ENCODE measurements around the gene ANKRD37. TPM values are rescaled to one million over a fixed set of nuclear protein-coding genes. Genes with fewer than 3 reads are reported as not detected.

Gene ANKRD37
- total RNA-seq, 1 donor from 2014 or later, result 16.4 TPM

- no peak for DNase-seq (ENCODE audit: low spot score)
These were observed 17.0 kb upstream of the ANKRD37 start for GRCh38 chr4:185379326-185380295.

GRCh38 chr4:185380320-185380719 is 16.3 kb upstream of the ANKRD37 start:
- no peak for DNase-seq (ENCODE audit: low spot score)

- DNase-seq (ENCODE audit: low spot score), result no peak
These were observed 15.1 kb upstream of the ANKRD37 start for GRCh38 chr4:185381288-185382196.

- DNase-seq (ENCODE audit: low spot score), result no peak
These were observed 13.9 kb upstream of the ANKRD37 start for GRCh38 chr4:185382754-185383153.

- DNase-seq (ENCODE audit: low spot score), result peak; percentile 41
These were observed 13.2 kb upstream of the ANKRD37 start for GRCh38 chr4:185383451-185383850.

- no peak for DNase-seq (ENCODE audit: low spot score)
These were observed 12.6 kb upstream of the ANKRD37 start for GRCh38 chr4:185384061-185384460.

- no peak for DNase-seq (ENCODE audit: low spot score)
These were observed 11.7 kb upstream of the ANKRD37 start for GRCh38 chr4:185384930-185385331.

GRCh38 chr4:185387957-185388356 is 8.7 kb upstream of the ANKRD37 start:
- DNase-seq (ENCODE audit: low spot score), result no peak

- DNase-seq (ENCODE audit: low spot score), result no peak
These were observed 5.7 kb upstream of the ANKRD37 start for GRCh38 chr4:185390941-185391340.

GRCh38 chr4:185392156-185392555 is 4.5 kb upstream of the ANKRD37 start:
- DNase-seq (ENCODE audit: low spot score), result no peak

GRCh38 chr4:185394568-185395237 is 1.9 kb upstream of the ANKRD37 start:
- DNase-seq (ENCODE audit: low spot score), result no peak

- DNase-seq (ENCODE audit: low spot score), result no peak
These were observed 1.2 kb upstream of the ANKRD37 start, which contains the start of gene LRP2BP for GRCh38 chr4:185395238-185395955. TSS of gene LRP2BP (minus strand) at chr4:185395924. CDS start at chr4:185378186, 17,738 bp downstream.

GRCh38 chr4:185395956-185396723 is 501 bp upstream of the ANKRD37 start:
- DNase-seq (ENCODE audit: low spot score), result peak; percentile 99

GRCh38 chr4:185398618-185399017 is 2.0 kb downstream of the ANKRD37 start:
- no peak for DNase-seq (ENCODE audit: low spot score)

GRCh38 chr4:185399466-185399865 is 2.8 kb downstream of the ANKRD37 start:
- DNase-seq (ENCODE audit: low spot score), result no peak

GRCh38 chr4:185404031-185404430 is 7.4 kb downstream of the ANKRD37 start:
- DNase-seq (ENCODE audit: low spot score), result no peak

GRCh38 chr4:185405296-185405999 is 8.8 kb downstream of the ANKRD37 start:
- DNase-seq (ENCODE audit: low spot score), result no peak

- DNase-seq (ENCODE audit: low spot score), result no peak
These were observed 11.8 kb downstream of the ANKRD37 start for GRCh38 chr4:185408432-185408831.

GRCh38 chr4:185411849-185412248 is 15.2 kb downstream of the ANKRD37 start:
- no peak for DNase-seq (ENCODE audit: low spot score)

- no peak for DNase-seq (ENCODE audit: low spot score)
These were observed 15.8 kb downstream of the ANKRD37 start for GRCh38 chr4:185412412-185412811.
